GM12892 (cell line): Measurements from ENCODE around the gene BNIP5.

Experiments used
- POLR2A ChIP-seq: IDR thresholded peaks from 2 replicates; pipeline ENCODE4 v1.6.1; 2011; ENCODE audit warnings: low read depth, low read length, control low read depth
- POLR2AphosphoS5 ChIP-seq: IDR thresholded peaks from 2 replicates; pipeline ENCODE4 v1.6.1; 2011; ENCODE audit warnings: low read depth, low read length, control low read depth

- TF ChIP-seq POLR2AphosphoS5: no peak
- TF ChIP-seq POLR2A: no peak
Measured at GRCh38 chr6:36308514-36308913, 28.2 kb downstream of the BNIP5 start.
